ENCODE measurements around the gene RPL4. TPM values are rescaled to one million over a fixed set of nuclear protein-coding genes. Genes with fewer than 3 reads are reported as not detected.

Gene RPL4
- total and polyA plus RNA-seq, 4 donors, result 323 to 1,638 (median 1,440) TPM

DNA sequence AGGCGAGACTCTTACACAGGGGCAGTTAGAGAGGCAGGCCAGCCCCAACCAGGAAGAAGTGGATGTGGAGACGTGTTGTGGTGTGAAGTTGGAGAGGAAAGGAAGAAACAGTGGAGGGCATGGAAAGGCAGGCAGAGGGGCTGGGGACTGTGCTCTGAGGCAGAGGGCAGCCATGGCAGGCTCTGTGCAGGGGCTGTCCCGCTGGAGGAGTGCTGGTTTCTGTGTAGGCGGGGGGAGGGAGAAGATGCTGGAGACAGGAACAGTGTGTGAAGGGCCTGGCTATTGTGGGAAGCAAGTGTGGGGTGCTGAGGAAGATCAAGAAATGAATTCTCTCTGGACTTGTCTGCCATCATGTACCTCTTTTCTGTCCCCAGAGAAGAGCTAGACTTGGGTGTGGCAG is 28.1 kb downstream of the RPL4 start:
- Histone ChIP-seq H3K9me3 (ENCODE audit: control insufficient read depth in 4 of 4, low read length in 3 of 4) (no peaks in the 10 kb centered on the region), H3K4me1 (ENCODE audit: control insufficient read depth in 4 of 4, insufficient read depth in 4 of 4, low read length in 3 of 4) (peaks cover 0 to 4% (median 3%) of the 10 kb centered on the region in 4 donors), H3K36me3 (ENCODE audit: control insufficient read depth in 4 of 4, insufficient read depth in 3 of 4, low read depth in 1 of 4, low read length in 3 of 4) (peaks cover 0 to 1% (median 0%) of the 10 kb centered on the region in 4 donors), H3K27me3 (ENCODE audit: control insufficient read depth in 4 of 4, insufficient read depth in 4 of 4, low read length in 3 of 4) (no peaks in the 10 kb centered on the region), H3K9ac (ENCODE audit: low read depth in 1 of 2, low read length in 2 of 2) (no peak overlapping the region), H3K27ac (ENCODE audit: low read depth in 1 of 2, low read length in 2 of 2) (no peak overlapping the region), H3K4me3 (ENCODE audit: low read depth in 1 of 3, low read length in 3 of 3) (no peak overlapping the region)
- no peak for DNase-seq (ENCODE audit: low spot score)
- WGBS, result 96% methylated on average over 4 of the region's 4 CpGs
- no peak for TF ChIP-seq TAF1 (conservative IDR thresholded peaks at IDR 0.05)
- TF ChIP-seq FOXA2 (IDR thresholded peaks at IDR 0.05), result no peak
- TF ChIP-seq EGR1 (IDR thresholded peaks at IDR 0.05; ENCODE audit: low read depth in 2 of 2), result no peak
- TF ChIP-seq GABPA (IDR thresholded peaks at IDR 0.05 in 1 of 2, conservative IDR thresholded peaks at IDR 0.05 in 1 of 2), result no peak
- no peak for TF ChIP-seq RXRA (IDR thresholded peaks at IDR 0.05)
- no peak for TF ChIP-seq HNF4A (conservative IDR thresholded peaks at IDR 0.05)
- no peak for TF ChIP-seq FOXA1 (IDR thresholded peaks at IDR 0.05)
- TF ChIP-seq, protein P1, sequence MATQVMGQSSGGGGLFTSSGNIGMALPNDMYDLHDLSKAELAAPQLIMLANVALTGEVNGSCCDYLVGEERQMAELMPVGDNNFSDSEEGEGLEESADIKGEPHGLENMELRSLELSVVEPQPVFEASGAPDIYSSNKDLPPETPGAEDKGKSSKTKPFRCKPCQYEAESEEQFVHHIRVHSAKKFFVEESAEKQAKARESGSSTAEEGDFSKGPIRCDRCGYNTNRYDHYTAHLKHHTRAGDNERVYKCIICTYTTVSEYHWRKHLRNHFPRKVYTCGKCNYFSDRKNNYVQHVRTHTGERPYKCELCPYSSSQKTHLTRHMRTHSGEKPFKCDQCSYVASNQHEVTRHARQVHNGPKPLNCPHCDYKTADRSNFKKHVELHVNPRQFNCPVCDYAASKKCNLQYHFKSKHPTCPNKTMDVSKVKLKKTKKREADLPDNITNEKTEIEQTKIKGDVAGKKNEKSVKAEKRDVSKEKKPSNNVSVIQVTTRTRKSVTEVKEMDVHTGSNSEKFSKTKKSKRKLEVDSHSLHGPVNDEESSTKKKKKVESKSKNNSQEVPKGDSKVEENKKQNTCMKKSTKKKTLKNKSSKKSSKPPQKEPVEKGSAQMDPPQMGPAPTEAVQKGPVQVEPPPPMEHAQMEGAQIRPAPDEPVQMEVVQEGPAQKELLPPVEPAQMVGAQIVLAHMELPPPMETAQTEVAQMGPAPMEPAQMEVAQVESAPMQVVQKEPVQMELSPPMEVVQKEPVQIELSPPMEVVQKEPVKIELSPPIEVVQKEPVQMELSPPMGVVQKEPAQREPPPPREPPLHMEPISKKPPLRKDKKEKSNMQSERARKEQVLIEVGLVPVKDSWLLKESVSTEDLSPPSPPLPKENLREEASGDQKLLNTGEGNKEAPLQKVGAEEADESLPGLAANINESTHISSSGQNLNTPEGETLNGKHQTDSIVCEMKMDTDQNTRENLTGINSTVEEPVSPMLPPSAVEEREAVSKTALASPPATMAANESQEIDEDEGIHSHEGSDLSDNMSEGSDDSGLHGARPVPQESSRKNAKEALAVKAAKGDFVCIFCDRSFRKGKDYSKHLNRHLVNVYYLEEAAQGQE (IDR thresholded peaks at IDR 0.05), result no peak
- TF ChIP-seq, protein P2, sequence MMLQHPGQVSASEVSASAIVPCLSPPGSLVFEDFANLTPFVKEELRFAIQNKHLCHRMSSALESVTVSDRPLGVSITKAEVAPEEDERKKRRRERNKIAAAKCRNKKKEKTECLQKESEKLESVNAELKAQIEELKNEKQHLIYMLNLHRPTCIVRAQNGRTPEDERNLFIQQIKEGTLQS (IDR thresholded peaks at IDR 0.05), result no peak
- TF ChIP-seq HNF4G (IDR thresholded peaks at IDR 0.05), result no peak
- TF ChIP-seq NR2F2 (IDR thresholded peaks at IDR 0.05), result no peak
- no peak for TF ChIP-seq RAD21 (IDR thresholded peaks at IDR 0.05)
- TF ChIP-seq, protein P3, sequence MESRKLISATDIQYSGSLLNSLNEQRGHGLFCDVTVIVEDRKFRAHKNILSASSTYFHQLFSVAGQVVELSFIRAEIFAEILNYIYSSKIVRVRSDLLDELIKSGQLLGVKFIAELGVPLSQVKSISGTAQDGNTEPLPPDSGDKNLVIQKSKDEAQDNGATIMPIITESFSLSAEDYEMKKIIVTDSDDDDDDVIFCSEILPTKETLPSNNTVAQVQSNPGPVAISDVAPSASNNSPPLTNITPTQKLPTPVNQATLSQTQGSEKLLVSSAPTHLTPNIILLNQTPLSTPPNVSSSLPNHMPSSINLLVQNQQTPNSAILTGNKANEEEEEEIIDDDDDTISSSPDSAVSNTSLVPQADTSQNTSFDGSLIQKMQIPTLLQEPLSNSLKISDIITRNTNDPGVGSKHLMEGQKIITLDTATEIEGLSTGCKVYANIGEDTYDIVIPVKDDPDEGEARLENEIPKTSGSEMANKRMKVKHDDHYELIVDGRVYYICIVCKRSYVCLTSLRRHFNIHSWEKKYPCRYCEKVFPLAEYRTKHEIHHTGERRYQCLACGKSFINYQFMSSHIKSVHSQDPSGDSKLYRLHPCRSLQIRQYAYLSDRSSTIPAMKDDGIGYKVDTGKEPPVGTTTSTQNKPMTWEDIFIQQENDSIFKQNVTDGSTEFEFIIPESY (IDR thresholded peaks at IDR 0.05), result no peak
- TF ChIP-seq, protein P4, sequence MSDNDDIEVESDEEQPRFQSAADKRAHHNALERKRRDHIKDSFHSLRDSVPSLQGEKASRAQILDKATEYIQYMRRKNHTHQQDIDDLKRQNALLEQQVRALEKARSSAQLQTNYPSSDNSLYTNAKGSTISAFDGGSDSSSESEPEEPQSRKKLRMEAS (IDR thresholded peaks at IDR 0.05), result no peak

DNA sequence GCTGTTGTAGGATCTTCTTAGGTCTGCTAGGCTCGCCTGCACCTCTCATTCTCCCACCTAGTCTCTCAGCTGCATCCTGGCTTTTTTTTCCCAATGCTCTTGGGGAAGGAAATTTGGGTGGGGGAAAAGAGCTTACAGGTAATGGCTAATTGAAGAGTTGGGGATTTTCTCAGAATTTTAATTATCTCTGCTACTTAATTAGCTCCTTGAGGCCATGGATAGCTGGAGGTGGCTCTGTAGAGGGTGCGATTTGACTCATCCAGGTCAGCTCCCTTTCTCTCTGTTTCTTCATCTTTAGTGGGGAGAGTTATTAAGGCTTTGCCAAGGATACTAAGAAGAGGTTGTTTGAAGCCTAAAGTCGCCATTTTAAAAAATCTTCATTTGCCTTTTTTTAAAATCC is 29.7 kb downstream of the RPL4 start:
- 98% methylated on average over 3 of the region's 3 CpGs for WGBS
- no peaks in the 10 kb centered on the region for H3K36me3 ChIP-seq (ENCODE audit: control insufficient read depth in 4 of 4, insufficient read depth in 3 of 4, low read depth in 1 of 4, low read length in 3 of 4)
- H3K4me1 ChIP-seq (ENCODE audit: control insufficient read depth in 4 of 4, insufficient read depth in 4 of 4, low read length in 3 of 4), result peaks cover 0 to 4% (median 2%) of the 10 kb centered on the region in 4 donors
- DNase-seq (ENCODE audit: low spot score), result no peak
- no peaks in the 10 kb centered on the region for H3K9me3 ChIP-seq (ENCODE audit: control insufficient read depth in 4 of 4, low read length in 3 of 4)
- H3K27ac ChIP-seq (ENCODE audit: low read depth in 1 of 2, low read length in 2 of 2), result no peak overlapping the region
- no peaks in the 10 kb centered on the region for H3K27me3 ChIP-seq (ENCODE audit: control insufficient read depth in 4 of 4, insufficient read depth in 4 of 4, low read length in 3 of 4)
- H3K9ac ChIP-seq (ENCODE audit: low read depth in 1 of 2, low read length in 2 of 2), result no peak overlapping the region
- H3K4me3 ChIP-seq (ENCODE audit: low read depth in 1 of 3, low read length in 3 of 3), result no peak overlapping the region
- no peak for TF ChIP-seq RXRA (IDR thresholded peaks at IDR 0.05)
- TF ChIP-seq, protein P3 (IDR thresholded peaks at IDR 0.05), result no peak
- TF ChIP-seq SP1 (IDR thresholded peaks at IDR 0.05), result no peak
- TF ChIP-seq HNF4A (conservative IDR thresholded peaks at IDR 0.05), result no peak
- TF ChIP-seq HNF4G (IDR thresholded peaks at IDR 0.05), result no peak
- TF ChIP-seq FOXA1 (IDR thresholded peaks at IDR 0.05), result no peak
- TF ChIP-seq EGR1 (IDR thresholded peaks at IDR 0.05; ENCODE audit: low read depth in 2 of 2), result no peak
- no peak for TF ChIP-seq JUND (IDR thresholded peaks at IDR 0.05)
- TF ChIP-seq YY1 (IDR thresholded peaks at IDR 0.05), result no peak
- no peak for TF ChIP-seq FOXA2 (IDR thresholded peaks at IDR 0.05)
- no peak for TF ChIP-seq GABPA (IDR thresholded peaks at IDR 0.05 in 1 of 2, conservative IDR thresholded peaks at IDR 0.05 in 1 of 2)
- TF ChIP-seq NR2F2 (IDR thresholded peaks at IDR 0.05), result no peak
- TF ChIP-seq, protein P1 (IDR thresholded peaks at IDR 0.05), result no peak
- TF ChIP-seq RAD21 (IDR thresholded peaks at IDR 0.05), result no peak
- TF ChIP-seq, protein P2 (IDR thresholded peaks at IDR 0.05), result no peak
- no peak for TF ChIP-seq TAF1 (conservative IDR thresholded peaks at IDR 0.05)

Data from liver (tissue), 9 donors.